Bronchial epithelial cell (primary cell): ENCODE results near the gene EPO. TPM values are rescaled to one million over a fixed set of nuclear protein-coding genes. Genes with fewer than 3 reads are reported as not detected.
"Not testable (repeated sequence)": the region's sequence is repeated elsewhere in the genome, so short reads cannot be mapped to it uniquely, and the experiment has no call there.

ENCODE experiments used
- DNase-seq: peaks from one replicate; pipeline ENCODE4 v3.0.0-alpha.2; 2010; ENCODE audit warnings: low read depth
- FAIRE-seq: peaks from 2 replicates; lab custom pipeline; 2011; peaks lifted over from hg19 to GRCh38; lab: Jason Lieb, UNC
- H3K27me3 ChIP-seq: 2 replicates; pipeline ENCODE4 v1.5.1; 2011; ENCODE audit warnings: low read length; ENCODE audit not compliant: control insufficient read depth, insufficient read depth
- H3K36me3 ChIP-seq: 2 replicates; pipeline ENCODE4 v1.5.1; 2011; ENCODE audit warnings: low read length; ENCODE audit not compliant: control insufficient read depth, insufficient read depth
- H3K4me3 ChIP-seq: 2 replicates; pipeline ENCODE4 v1.5.1; 2011; ENCODE audit warnings: mild to moderate bottlenecking, low read depth, low read length, control low read depth
- total RNA-seq: library from RNA; depleted of rRNA; stranded (reverse); fragments of >200 nt; gene quantifications from 2 replicates; pipeline ENCODE4 v1.2.1, GENCODE V29; 2014
- TF ChIP-seq, protein P1 (sequence below): IDR thresholded peaks from 2 replicates; pipeline ENCODE4 v1.5.1; 2011; ENCODE audit warnings: mild to moderate bottlenecking, moderate library complexity, low read length, control low read depth, inconsistent platforms; ENCODE audit not compliant: insufficient read depth, severe bottlenecking

The EPO gene
- total RNA-seq, 1 donor from 2014 or later = not detected

DNA sequence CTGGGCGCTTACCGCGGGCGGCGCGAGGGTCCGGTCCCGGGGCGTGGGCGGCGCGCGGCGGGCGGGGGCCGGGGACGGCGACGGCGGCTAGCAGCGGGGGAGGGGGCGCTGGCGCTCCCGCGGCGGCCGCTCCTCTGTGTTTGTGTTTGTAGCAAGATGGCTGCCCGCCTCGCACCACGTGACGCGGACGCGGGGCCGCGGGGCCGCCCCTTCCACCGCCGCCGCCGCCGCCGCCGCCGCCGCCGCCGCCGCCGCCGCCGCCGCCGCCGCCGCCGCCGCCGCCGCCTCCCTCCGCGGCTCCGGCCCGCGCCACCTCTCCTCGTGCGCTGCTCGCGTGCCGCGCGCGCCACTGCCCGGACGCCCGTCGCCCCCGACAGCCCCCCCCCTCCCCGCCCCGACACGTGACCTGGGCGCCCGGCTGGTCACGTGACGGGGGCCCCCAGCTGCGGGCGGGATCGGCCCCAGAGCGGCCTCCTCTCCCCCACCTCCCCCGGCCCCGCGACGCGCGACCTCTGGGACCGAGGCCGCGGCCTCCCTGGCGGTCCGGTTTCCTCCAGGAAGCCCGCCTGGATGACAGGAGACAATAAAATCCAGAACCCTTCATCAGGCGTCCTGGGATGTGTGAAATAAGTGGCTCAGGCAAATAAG, 26.0 kb upstream of the EPO start, which contains the start of gene GIGYF1:
Gene GIGYF1, minus strand, starts transcription at position 153 of the 648 bp plus-strand sequence. CDS start 6,012 bp downstream, outside the sequence.
- Histone ChIP-seq H3K4me3 (peak within 1 kb of the TSS; percentile 67), H3K27me3 (no peaks in the 10 kb centered on the region), H3K36me3 (peaks cover 6% of the 10 kb centered on the region)
- TF ChIP-seq, protein P1, sequence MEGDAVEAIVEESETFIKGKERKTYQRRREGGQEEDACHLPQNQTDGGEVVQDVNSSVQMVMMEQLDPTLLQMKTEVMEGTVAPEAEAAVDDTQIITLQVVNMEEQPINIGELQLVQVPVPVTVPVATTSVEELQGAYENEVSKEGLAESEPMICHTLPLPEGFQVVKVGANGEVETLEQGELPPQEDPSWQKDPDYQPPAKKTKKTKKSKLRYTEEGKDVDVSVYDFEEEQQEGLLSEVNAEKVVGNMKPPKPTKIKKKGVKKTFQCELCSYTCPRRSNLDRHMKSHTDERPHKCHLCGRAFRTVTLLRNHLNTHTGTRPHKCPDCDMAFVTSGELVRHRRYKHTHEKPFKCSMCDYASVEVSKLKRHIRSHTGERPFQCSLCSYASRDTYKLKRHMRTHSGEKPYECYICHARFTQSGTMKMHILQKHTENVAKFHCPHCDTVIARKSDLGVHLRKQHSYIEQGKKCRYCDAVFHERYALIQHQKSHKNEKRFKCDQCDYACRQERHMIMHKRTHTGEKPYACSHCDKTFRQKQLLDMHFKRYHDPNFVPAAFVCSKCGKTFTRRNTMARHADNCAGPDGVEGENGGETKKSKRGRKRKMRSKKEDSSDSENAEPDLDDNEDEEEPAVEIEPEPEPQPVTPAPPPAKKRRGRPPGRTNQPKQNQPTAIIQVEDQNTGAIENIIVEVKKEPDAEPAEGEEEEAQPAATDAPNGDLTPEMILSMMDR = no peak
- DNase-seq (no peak), FAIRE-seq (no peak)

DNA sequence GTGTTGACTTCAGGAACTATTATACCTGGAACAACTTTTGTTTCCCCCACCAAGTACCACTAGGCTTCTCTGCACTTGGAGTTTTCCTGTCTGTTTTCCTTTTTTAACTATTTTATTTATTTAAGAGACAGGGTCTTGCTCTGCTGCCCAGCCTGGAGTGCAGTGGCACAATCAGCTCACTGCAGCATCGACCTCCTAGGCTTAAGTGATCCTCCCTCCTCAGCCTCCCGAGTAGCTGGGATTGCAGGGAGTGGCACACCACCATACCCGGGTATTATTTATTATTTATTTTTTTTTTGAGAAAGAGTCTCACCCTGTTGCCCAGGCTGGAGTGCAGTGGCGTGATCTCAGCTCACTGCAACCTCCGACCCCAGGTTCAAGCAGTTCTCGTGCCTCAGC, 24.1 kb upstream of the EPO start:
- Histone ChIP-seq H3K36me3 (no peaks in the 10 kb centered on the region), H3K4me3 (no peak overlapping the region), H3K27me3 (no peaks in the 10 kb centered on the region)
- DNase-seq (no peak), FAIRE-seq (no peak)
- TF ChIP-seq, protein P1 = no peak

DNA sequence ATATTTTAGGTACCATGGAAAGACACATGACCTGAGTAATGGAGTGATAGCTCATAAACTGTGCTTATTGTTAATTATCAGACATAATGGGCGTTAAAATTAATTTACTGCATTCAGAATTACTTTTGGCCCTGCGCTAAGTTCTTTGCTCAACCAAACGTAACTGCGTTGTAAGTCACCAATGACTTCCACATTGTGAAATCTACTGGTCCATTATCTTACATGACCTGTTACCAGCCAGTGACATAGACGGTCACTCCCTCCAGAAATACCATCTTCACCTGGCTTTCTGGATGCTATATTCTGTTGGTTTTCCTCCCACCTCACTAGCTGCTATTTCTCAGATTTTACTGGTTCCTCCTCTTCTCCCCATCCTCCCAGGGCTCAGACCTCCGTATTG, 21.2 kb upstream of the EPO start:
- no peak for FAIRE-seq
- Histone ChIP-seq H3K36me3 (no peaks in the 10 kb centered on the region), H3K27me3 (no peaks in the 10 kb centered on the region), H3K4me3 (no peak overlapping the region)
- no peak for DNase-seq
- TF ChIP-seq, protein P1 = no peak

DNA sequence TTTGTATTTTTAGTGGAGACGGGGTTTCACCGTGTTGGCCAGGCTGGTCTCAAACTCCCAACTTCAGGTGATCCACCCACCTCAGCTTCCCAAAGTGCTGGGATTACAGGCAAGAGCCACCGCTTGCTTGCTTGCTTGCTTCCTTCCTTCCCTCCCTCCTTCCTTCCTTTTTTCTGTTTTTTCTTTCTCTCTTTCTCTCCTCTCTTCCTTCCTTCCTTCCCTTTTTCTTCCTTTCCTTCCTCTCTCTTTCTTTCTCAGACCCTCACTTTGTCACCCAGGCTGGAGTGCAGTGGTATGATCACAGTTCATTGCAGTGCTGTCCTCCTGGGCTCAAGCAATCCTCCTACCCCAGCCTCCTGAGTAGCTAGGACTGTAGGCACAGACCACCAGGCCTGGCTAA, 19.2 kb upstream of the EPO start:
- not testable (repeated sequence) for H3K27me3 ChIP-seq, FAIRE-seq, H3K36me3 ChIP-seq, DNase-seq, H3K4me3 ChIP-seq

DNA sequence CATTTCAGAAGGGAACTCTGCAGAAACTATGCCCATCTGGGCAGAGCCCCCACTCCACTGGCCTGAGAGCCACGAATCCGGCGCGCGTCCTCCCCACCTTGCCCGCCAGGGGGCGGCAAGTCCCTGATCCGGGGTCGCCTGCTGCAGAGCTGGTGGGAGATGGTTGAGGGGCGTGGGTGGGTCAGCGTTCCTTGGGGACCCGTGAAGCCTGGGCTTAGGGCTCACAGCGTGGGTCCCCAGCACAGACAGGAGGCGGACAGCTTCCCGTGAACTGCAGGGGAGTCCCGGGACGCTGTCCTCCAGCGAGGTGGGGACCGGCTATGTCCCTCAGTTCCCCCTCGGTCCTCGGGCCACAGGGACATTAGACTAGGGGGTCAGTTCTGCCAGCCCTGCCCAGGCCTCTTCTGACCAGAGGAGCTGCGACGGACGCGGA, 14.9 kb upstream of the EPO start:
- TF ChIP-seq, protein P1 = peak; percentile 93
- Histone ChIP-seq H3K4me3 (peak overlapping the region; percentile 97), H3K36me3 (peaks cover 2% of the 10 kb centered on the region), H3K27me3 (no peaks in the 10 kb centered on the region)
- no peak for FAIRE-seq
- peak; percentile 33 for DNase-seq

DNA sequence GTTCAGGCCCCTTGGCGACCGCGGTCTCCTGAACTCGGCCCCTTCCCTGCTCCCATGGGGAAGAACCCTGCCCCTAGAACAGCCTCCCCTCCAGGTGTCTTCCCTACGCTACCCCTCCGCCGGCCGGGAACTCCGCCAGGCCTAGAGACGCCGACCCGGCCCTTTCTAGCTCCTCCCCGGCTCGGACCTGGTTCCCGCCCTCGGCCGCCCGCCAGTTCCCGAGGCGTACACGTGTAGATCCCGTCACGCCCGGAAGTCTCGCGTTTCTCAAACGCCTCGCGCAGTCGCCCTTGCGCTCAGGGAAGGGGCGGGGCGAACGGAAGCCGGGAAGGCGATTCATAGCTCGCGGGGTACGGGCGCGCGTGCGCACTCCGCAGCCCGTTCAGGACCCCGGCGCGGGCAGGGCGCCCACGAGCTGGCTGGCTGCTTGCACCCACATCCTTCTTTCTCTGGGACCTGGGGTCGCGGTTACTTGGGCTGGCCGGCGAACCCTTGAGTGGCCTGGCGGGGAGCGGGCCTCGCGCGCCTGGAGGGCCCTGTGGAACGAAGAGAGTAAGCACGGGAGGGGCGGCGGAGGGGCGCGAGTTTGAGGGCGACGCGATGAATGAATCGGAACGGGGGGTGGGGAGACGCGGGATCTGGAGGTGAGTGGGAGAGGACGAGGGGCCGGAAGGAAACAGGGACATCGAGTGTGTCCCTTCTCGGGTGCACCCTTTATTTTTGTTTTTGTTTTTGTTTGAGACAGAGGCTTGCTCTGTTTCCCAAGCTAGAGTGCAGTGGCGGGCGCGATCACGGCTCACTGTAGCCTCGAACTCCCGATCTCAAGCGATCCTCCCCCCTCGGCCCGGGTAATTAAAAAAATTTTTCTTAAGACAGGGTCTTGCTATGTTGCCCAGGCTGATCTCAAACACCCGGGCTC, 14.3 kb upstream of the EPO start, which contains the start of gene POP7:
Gene POP7, plus strand, starts transcription at position 369 of the 919 bp plus-strand sequence. CDS start 710 bp downstream, outside the sequence.
- H3K4me3 ChIP-seq = peak within 1 kb of the TSS; percentile 97
- no peak for FAIRE-seq

More for the DNA sequence above, 14.3 kb upstream of the EPO start, which contains the start of gene POP7:
- TF ChIP-seq, protein P1 = no peak
- peak; percentile 89 for DNase-seq
- H3K27me3 ChIP-seq = no peaks in the 10 kb centered on the region
- H3K36me3 ChIP-seq = peaks cover 2% of the 10 kb centered on the region
